Memory B cell (primary cell): Measurements from ENCODE around the gene FASTK.

Experiments
- ATAC-seq: fragments of 150-1000 bp; cut with Tn5 transposase; 2 replicates; pipeline ENCODE4 v1.10.0; 2021; ENCODE audit warnings: low read depth, mild to moderate bottlenecking, moderate library complexity
- DNase-seq, 2 donors: peaks; one replicate each; pipeline ENCODE4 v3.0.0; 2022; ENCODE audit warnings: low spot score in 2 of 2
- H3K27ac Mint-ChIP-seq: one replicate; pipeline ENCODE4 v1.8.0; 2022; ENCODE audit warnings: mild to moderate bottlenecking, moderate library complexity, mixed read lengths
- H3K27me3 Mint-ChIP-seq: one replicate; pipeline ENCODE4 v1.8.0; 2022; ENCODE audit warnings: mixed read lengths
- H3K36me3 Mint-ChIP-seq: one replicate; pipeline ENCODE4 v1.8.0; 2022; ENCODE audit warnings: mild to moderate bottlenecking, mixed read lengths
- H3K4me1 Mint-ChIP-seq: one replicate; pipeline ENCODE4 v1.8.0; 2022; ENCODE audit warnings: mixed read lengths
- H3K4me3 Mint-ChIP-seq: one replicate; pipeline ENCODE4 v1.8.0; 2022; ENCODE audit warnings: mild to moderate bottlenecking, moderate library complexity, mixed read lengths
- H3K9me3 Mint-ChIP-seq: one replicate; pipeline ENCODE4 v1.8.0; 2022; ENCODE audit warnings: mixed read lengths

Gene FASTK

DNA sequence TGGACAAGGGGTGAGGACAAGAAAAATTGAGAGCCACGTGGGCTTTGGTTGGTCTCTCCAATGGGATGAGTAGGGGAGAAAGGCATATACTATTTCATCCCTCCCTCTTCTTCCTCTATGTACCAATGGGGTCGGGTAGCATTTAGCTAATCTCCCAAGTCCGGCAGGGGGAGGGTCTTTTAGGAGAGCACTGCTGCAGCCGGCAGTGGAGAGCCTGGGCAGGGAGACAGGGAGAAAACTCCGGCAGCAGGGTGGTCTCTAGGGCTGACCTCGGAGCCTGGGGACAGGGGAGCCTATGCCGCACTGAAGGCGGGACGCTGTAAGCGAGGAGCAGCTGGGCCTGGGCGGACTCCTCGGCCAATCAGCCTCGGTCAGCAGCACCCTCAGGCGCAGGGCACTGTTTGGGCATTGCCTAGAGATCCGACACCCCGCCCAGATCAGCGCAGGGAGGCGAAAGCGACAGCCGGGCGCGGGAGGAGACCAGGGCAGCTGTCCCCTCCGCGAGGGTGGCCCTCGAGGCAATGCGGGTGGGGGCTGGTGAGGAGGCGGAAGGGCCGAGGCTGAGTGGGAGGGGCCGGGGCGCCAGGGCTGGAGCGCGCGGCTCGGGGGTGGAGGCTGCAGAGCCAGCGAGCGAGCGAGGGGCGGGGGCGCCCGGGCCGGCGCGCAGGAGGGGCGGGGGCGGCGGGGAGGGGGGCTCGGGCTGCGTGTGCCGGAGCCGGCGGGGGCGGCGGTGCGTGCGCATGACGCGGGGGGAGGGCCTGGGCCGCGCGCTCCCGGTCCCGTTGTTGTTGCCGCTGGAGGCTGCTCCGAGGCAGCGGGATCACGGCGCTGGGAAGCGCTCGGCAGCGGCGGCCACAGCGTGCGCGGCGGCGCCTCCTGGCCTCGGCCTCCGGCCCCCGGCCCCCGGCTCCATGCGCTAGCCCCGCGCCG lies 5.3 kb upstream of the FASTK start, which contains the start of gene AGAP3:
TSS of gene AGAP3 (plus strand) at position 785 of the 930 bp plus-strand sequence. CDS start 267 bp downstream, outside the sequence.
- Mint-ChIP-seq H3K36me3 (peaks cover 3% of the 10 kb centered on the region), H3K27ac (peak within 1 kb of the TSS; percentile 96), H3K4me1 (peaks cover 32% of the 10 kb centered on the region), H3K27me3 (peaks cover 2% of the 10 kb centered on the region), H3K9me3 (no peaks in the 10 kb centered on the region), H3K4me3 (peak within 1 kb of the TSS; percentile 90)
- peak; percentile 25 to 51 for DNase-seq
- peak; percentile 7 for ATAC-seq

DNA sequence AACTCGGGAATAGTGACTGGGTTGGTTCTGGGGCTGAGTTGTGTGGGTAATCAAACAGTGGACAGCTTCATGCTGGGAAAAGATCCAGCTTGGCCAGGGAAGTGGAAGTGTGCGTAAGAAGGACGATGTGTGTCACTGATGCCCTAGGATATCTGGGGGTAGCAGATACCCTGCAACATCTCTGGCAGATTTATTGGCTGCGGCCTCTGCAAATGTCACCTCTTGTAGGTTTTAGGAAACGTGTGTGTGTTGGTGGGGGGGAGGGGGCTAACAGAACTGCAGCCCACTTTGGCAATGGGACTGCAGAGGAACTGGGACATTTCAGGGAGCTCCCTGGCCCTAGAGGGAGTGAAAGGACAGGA lies 4.7 kb upstream of the FASTK start:
- no peaks in the 10 kb centered on the region for H3K9me3 Mint-ChIP-seq
- ATAC-seq (no peak), DNase-seq (no peak)
- H3K27ac Mint-ChIP-seq, result peak overlapping the region; percentile 96
- H3K36me3 Mint-ChIP-seq, result peaks cover 3% of the 10 kb centered on the region
- H3K4me3 Mint-ChIP-seq, result peak overlapping the region; percentile 90
- peaks cover 2% of the 10 kb centered on the region for H3K27me3 Mint-ChIP-seq
- peaks cover 32% of the 10 kb centered on the region for H3K4me1 Mint-ChIP-seq

DNA sequence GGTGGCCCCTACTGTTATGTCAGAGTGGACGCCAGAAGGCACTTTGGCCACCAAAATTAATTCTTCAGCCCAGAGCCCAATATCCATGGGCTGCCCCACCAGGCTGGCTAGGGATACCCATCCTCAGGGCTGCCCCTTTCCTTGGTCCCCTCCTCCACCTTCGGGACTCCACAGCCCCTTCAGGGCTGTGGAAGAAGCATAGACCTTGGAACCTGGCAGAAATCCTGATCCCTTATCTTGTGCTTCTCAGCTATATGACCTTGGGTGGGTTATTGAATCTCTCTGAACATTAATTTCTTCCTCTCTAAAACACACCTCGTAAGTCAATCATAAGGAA lies 3.2 kb upstream of the FASTK start:
- peak overlapping the region; percentile 96 for H3K27ac Mint-ChIP-seq
- H3K4me3 Mint-ChIP-seq, result peak overlapping the region; percentile 90
- ATAC-seq, result no peak
- H3K9me3 Mint-ChIP-seq, result no peaks in the 10 kb centered on the region
- H3K4me1 Mint-ChIP-seq, result peaks cover 35% of the 10 kb centered on the region
- peaks cover 2% of the 10 kb centered on the region for H3K27me3 Mint-ChIP-seq
- peaks cover 3% of the 10 kb centered on the region for H3K36me3 Mint-ChIP-seq
- DNase-seq, result no peak

DNA sequence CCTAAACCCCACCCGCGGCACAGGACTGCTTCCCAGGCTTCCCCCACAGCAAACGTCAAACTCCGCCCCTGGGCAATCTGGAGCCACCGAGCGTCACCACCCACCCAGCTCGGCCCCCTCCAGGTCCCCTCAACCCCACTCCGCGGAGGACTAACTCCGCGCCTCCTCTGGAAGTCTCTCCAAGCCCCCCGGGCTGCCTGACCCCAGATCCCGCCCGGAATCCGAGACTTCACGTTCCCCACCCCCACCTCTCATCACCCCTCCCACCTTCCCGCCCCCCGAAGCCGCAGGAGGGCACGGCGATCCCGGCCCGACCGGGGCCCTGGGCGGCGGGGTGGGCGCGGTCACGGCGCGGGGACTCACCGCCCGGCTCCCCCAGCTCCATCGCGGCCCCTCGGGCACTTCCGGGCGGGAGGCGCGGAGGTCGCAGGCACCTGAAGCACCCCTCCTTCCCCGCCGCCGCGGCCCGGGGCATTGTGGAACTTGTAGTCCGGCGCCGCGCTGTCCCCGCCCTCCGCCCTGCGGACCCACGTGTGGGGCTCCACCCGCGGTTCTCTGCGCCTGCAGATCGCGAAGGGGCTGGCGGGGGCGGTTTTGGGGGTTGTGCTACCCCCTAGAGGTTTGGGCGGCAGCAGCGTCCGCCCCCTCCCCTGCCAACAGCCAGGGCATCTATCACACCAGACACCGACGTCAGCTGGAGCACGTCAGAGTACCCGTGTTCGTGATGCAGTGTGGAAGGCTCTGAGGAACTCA lies 2.6 kb upstream of the FASTK start, which contains the start of gene TMUB1:
TSS of gene TMUB1 (minus strand) at position 423 of the 753 bp plus-strand sequence. CDS start 930 bp downstream, outside the sequence.
- peak within 1 kb of the TSS; percentile 96 for H3K27ac Mint-ChIP-seq
- H3K36me3 Mint-ChIP-seq, result peaks cover 3% of the 10 kb centered on the region
- ATAC-seq (peak; percentile 59), DNase-seq (peak; percentile 81 to 86)
- peaks cover 2% of the 10 kb centered on the region for H3K27me3 Mint-ChIP-seq
- no peaks in the 10 kb centered on the region for H3K9me3 Mint-ChIP-seq
- H3K4me1 Mint-ChIP-seq, result peaks cover 36% of the 10 kb centered on the region
- peak within 1 kb of the TSS; percentile 90 for H3K4me3 Mint-ChIP-seq

DNA sequence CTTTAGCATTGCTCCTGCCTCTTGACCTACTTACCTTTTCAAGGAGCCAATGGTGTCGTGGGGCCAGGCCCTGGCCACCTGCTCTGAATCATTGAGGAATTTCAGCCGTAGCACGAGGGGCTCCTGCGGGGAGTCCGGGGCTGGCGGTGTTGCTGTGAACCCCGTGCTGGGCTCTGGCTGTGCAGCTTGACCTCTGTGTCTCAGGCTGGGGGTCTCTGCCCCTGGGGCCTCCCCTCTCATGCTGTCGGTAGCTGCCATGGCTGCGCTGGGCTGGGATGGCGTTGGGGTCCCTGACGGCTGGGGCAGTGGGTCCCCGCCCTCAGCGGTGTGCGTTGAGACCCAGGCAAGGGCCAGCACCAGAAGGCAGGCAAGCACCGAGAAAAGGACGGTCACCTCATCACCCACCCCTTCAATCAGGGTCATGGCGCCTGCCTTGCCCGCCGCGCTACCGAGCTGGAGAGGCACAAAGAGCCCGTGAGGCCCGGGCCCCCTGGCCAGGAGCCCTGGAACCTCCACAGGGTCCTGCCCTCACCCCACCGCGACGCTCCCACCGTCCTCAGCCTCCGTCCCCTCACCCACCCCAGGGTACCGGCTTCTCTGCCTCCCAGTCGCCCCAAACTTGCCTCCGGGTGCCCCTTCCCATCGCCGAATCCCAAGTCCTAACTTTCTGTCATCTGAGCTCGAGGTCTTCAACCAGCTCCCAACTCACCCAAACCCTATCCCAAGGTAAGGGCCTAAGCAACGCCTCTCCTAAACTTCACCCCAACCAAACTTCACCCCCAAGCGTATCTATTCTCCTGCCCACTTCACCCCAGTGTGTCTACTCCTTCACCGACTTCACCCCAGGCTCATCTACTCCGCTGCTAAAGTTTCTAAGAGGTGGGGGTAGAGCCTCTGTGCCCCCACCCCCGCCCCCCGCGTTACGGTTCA lies 1.8 kb upstream of the FASTK start:
- no peak for ATAC-seq
- H3K27ac Mint-ChIP-seq, result peak overlapping the region; percentile 96

DNA sequence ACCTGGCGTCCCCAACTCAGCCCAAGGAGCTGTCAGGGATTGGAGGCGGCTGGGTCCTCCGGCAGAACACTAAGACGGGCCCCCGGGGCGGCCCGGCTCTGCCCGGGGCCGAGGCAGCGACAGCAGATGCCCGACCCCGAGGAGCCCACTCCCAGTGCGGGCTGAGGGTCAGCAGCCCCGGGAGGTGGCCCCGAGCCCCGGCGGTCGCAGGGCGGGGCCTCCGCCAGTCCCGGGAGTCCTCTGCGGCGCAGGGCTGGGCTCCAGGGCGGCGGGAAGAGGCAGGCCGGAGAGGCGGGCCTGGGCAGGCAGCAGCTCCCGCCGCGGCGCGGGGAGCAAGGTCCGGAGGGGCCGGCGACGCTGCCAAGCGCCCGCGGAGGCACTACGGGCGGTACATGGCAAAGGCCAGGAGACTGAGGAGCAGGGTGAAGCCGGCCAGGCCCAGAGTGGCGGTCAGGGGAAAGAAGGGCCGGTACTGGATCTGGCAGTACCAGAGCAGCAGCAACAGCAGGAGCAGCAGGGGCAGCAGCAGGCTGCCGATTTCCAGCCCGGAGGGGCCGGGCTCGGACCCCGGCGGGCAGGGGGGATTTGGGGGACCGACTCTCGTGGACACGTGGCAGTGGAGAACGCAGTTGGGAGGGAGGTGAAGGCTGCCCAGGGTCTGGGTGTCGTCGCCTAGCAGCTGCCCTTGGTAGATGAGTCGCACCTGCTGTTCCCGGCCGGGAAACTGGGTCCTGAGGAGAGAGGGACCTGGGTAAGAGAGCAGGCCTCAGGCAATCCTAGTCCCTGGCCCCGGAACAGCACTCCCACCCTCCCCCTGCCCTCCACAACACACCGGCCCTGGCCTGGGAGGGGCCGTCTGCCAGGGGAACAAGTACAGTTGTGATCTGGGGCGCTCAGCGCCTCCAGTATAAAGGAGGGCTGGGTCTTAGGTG lies 827 bp upstream of the FASTK start:
- H3K9me3 Mint-ChIP-seq, result no peaks in the 10 kb centered on the region
- ATAC-seq (no peak), DNase-seq (no peak)
- H3K4me3 Mint-ChIP-seq, result peak overlapping the region; percentile 90
- H3K36me3 Mint-ChIP-seq, result peaks cover 3% of the 10 kb centered on the region
- H3K27ac Mint-ChIP-seq, result peak overlapping the region; percentile 60
- H3K27me3 Mint-ChIP-seq, result peaks cover 2% of the 10 kb centered on the region
- peaks cover 35% of the 10 kb centered on the region for H3K4me1 Mint-ChIP-seq

More for the DNA sequence above, 1.8 kb upstream of the FASTK start:
- H3K36me3 Mint-ChIP-seq, result peaks cover 3% of the 10 kb centered on the region
- H3K27me3 Mint-ChIP-seq, result peaks cover 2% of the 10 kb centered on the region
- no peak for DNase-seq
- H3K4me1 Mint-ChIP-seq, result peaks cover 35% of the 10 kb centered on the region
- H3K4me3 Mint-ChIP-seq, result peak overlapping the region; percentile 90
- no peaks in the 10 kb centered on the region for H3K9me3 Mint-ChIP-seq

DNA sequence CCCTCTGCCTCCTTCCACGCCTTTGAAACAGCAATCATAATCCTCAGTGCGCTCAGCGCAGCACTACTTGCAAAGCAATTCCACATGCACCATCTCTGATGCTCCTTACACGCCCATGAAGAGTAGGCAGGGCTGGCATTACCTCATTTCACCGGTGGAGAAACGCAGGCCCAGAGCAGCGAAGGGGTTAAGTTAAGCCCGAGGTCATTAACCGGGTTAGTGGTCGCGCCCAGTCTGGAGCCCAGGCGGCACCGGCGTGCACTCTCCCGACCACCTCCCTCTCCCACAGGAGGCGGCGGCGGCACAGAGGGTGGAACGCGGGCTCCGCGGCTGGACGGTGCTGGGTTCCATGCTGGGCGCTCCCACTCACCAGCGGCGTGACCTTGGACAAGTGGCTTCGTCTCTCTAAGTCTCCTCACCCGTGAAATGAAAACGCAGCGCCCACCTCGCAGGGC lies 515 bp downstream of the FASTK start:
- Mint-ChIP-seq H3K27me3 (peaks cover 2% of the 10 kb centered on the region), H3K4me1 (peaks cover 27% of the 10 kb centered on the region)

DNA sequence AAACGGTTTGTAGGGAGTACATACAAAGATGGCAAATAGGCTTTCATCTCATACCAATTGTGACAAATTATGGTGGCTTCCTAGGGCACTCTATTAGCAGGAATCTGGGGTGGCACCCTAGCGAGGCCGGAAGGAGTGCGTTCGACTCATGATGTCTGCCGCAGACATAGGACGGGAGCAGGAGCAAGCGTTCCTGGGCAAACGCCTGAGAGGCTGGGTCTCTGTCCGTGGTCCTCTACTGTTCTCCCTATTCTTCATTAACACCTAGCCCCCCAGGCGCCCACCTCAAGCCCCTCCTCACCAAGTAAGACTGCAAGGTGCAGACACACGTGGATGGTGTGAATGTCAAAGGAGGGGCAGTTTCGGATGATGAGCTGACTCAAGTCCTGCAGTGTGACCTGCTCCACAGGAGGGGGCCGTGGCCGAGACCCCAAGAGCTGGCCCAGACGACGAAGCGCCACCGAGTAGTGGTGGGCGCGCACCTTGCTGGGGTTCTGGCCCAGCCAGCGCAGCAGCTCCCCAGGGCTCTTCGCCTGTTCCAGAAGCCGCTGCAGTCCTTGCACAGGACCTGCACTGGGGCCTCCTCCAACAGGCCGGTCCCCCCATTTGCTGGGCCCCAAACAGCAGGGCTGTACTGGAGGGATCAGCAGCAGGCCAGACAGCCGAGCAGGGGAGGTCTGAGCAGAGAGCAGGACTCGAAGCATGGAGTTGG lies 1.3 kb downstream of the FASTK start:
- H3K4me3 Mint-ChIP-seq, result peak overlapping the region; percentile 89
- H3K9me3 Mint-ChIP-seq, result no peaks in the 10 kb centered on the region
- ATAC-seq, result no peak
- no peak for DNase-seq
- H3K36me3 Mint-ChIP-seq, result peaks cover 10% of the 10 kb centered on the region
- H3K27me3 Mint-ChIP-seq, result no peaks in the 10 kb centered on the region
- H3K27ac Mint-ChIP-seq, result no peak overlapping the region
- peaks cover 22% of the 10 kb centered on the region for H3K4me1 Mint-ChIP-seq

More for the DNA sequence above, 515 bp downstream of the FASTK start:
- H3K9me3 Mint-ChIP-seq, result no peaks in the 10 kb centered on the region
- peak overlapping the region; percentile 89 for H3K4me3 Mint-ChIP-seq
- no peak for DNase-seq
- H3K36me3 Mint-ChIP-seq, result peaks cover 6% of the 10 kb centered on the region
- peak overlapping the region; percentile 91 for H3K27ac Mint-ChIP-seq
- no peak for ATAC-seq

DNA sequence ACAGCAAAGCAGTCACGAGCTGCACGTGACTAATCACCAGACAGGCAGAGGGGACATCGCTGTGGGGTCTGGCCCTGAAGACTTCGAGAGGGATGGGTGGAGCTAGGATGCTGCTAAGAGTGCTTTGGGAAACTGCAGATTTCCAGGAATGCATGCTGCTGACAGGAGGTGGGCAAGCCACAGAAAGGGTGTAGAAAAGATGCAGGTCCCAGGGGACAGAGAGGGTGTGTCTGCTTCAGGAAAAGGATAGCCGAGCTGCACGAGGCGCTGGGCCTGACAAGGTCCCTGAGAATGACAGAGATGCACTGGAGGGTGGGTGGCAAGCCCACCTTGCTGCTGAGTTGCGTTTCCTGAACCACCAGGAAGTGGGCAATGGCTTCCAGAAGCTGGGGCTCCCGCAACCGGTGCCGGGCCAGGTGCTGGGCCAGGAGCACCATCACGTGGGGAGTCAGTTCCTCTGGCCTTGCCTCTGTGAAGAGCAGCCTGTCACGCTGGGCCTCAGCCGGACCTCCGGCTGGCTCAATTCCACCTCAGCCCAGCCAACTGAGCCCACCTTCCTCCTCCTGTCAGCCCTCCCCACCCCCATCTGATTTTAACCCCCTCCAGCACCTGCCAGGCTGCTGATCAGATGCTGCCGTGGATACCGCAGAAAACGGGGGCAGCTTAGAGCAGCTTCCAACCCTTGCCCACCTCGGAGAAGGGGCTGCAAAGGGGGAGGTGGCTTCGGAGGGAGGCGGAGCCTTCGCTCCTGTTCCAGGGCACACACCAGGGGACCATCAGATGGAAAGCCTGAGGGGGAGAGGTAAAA lies 2.2 kb downstream of the FASTK start:
- Mint-ChIP-seq H3K27ac (peak overlapping the region; percentile 38), H3K9me3 (no peaks in the 10 kb centered on the region), H3K4me3 (peak overlapping the region; percentile 70), H3K27me3 (no peaks in the 10 kb centered on the region), H3K4me1 (peaks cover 19% of the 10 kb centered on the region), H3K36me3 (peaks cover 10% of the 10 kb centered on the region)
- DNase-seq, result no peak
- no peak for ATAC-seq

DNA sequence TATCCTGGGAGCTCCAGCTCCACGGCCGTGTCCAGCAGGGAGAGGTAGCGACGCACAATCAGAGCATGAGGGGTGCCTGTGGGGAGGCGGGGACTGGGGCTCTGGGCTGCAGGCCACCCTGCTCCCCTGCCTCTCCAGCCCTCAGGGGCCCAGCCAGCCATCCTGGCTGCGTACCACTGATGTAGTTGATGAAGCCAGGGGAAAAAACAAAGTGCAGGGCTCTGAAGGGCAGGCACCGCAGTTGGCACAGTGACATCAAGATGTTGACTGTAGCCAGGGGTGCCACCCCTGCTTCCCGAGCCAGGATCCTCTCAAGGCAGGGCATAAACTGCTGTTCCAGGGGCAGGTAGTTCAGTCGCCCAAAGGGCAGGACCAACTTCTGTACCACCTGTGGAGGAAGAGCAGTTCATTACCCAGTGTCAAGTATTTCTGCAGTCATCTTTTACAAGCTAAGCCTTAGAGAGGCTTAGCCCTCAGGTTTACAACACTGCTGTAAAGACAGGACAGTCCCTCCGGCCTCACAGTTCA lies 2.8 kb downstream of the FASTK start:
- Mint-ChIP-seq H3K9me3 (no peaks in the 10 kb centered on the region), H3K27me3 (no peaks in the 10 kb centered on the region), H3K4me3 (peak overlapping the region; percentile 3), H3K4me1 (peaks cover 18% of the 10 kb centered on the region), H3K36me3 (peaks cover 9% of the 10 kb centered on the region), H3K27ac (peak overlapping the region; percentile 38)
- DNase-seq (no peak), ATAC-seq (no peak)

DNA sequence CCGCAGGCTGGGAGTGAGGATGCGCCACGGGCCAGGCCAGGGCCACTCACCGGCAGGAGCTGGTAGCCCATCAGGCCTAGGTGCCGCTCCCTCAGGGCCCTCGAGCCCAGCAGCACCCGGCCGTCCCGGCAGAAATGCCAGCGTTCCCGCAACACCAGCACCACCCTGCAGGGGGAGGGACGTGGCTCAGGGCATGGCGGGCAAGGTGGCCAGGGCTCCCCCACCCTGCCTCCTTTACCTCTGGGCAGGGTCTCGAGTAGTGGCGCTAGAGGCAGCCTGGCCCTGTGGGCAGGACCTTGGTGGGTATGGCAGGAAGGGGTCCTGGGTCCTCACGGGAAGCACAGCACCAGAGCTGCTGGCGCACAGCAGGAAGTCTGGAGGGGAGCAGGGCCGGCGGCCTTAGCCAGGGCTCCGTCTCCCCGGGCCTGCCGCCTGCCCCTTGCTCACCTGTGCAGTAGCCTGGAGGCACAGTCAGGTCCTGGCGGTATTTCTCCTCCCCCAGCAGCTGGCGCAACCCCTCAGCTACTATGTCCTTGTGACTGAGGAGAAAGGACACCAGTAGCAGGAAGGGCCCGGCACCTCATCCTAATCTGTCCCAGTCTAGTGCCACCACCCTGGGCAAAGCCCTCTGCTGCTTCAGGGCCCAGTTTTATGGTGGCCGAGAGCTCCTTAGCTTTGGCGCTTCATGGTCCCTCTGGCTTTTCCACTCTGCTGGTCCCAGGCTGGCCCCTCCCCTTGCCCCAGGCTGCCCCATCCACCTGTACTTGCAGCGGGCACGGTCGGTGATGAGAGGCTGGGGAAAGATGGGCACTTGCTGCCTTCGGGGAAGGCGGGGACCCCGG lies 3.5 kb downstream of the FASTK start:
- Mint-ChIP-seq H3K9me3 (no peaks in the 10 kb centered on the region), H3K4me3 (no peak overlapping the region), H3K36me3 (peaks cover 7% of the 10 kb centered on the region)

More for the DNA sequence above, 3.5 kb downstream of the FASTK start:
- Mint-ChIP-seq H3K4me1 (peaks cover 14% of the 10 kb centered on the region), H3K27me3 (no peaks in the 10 kb centered on the region), H3K27ac (no peak overlapping the region)
- no peak for ATAC-seq
- no peak for DNase-seq
